ENCODE data around the gene GRIFIN.

GRIFIN gene

DNA sequence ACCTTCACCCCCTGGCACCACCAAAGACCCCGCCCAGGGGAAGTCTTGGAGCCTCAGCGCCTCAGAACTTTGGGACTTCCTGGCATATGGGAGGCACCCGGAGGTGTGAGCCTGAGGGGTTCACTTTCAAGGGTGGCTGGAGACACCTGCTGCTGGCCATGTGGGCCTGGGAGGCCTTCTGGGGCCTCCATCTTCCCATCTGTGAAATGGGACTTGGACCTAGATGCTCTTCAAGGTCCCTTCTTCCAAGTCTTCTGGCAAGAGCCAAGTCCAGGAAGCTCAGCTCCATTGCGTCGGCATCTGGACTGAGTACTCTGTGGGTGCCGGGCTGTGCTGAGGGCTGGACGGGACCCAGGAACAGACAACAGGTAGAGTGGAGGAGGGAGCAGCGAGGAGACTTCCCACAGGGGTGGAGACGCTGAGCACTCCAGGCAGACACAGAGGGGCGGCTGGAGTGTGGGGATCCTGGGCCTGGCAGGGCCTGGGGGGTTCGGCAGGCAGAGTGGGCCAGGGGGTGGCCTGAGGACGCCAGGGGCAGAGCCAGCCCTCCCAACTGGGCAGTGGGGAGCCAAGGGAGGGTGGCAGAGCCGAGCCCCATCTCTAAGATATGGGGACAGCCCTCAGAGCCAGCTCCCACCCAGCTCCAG is 34.1 kb upstream of the GRIFIN start:
- TF ChIP-seq ZNF658 (tag by site-specific recombination; IDR thresholded peaks at IDR 0.05) (no peak), ZNF660 (tag by site-specific recombination; IDR thresholded peaks at IDR 0.05) (no peak), ZBTB48 (tag by site-specific recombination; IDR thresholded peaks at IDR 0.05) (no peak), ZNF433 (tag by site-specific recombination; IDR thresholded peaks at IDR 0.05; ENCODE audit: low read depth) (no peak), ZBTB7A (tag by site-specific recombination; IDR thresholded peaks at IDR 0.05; ENCODE audit: low read depth) (no peak), ZNF664 (tag by site-specific recombination; IDR thresholded peaks at IDR 0.05) (no peak), ZNF654 (tag by site-specific recombination; IDR thresholded peaks at IDR 0.05; ENCODE audit: low read depth) (no peak), ZNF335 (tag by site-specific recombination; conservative IDR thresholded peaks at IDR 0.05) (no peak)
- TF ChIP-seq, protein P1, sequence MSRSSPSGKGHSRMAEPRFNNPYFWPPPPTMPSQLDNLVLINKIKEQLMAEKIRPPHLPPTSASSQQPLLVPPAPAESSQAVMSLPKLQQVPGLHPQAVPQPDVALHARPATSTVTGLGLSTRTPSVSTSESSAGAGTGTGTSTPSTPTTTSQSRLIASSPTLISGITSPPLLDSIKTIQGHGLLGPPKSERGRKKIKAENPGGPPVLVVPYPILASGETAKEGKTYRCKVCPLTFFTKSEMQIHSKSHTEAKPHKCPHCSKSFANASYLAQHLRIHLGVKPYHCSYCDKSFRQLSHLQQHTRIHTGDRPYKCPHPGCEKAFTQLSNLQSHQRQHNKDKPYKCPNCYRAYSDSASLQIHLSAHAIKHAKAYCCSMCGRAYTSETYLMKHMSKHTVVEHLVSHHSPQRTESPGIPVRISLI (tag by site-specific recombination; IDR thresholded peaks at IDR 0.05) = no peak
- H3K4me3 ChIP-seq (ENCODE audit: low read depth, low read length) = no peak overlapping the region
- no peak overlapping the region for H3K27ac ChIP-seq (ENCODE audit: extremely low read depth, low read depth, low read length)
- ChIA-PET POLR2A (no interaction called here), CTCF (interaction anchor here (1.1 kb wide), 1 partner anchor 42 kb away, joined by 3 read pairs; no protein-coding TSS in a partner anchor)
- no peaks in the 10 kb centered on the region for H3K9me3 ChIP-seq (ENCODE audit: control insufficient read depth, insufficient read depth, low read depth, low read length)
- H3K4me1 ChIP-seq (ENCODE audit: control insufficient read depth, insufficient read depth, low read length) = no peaks in the 10 kb centered on the region; the same call in 1 of the 2 replicates
- H3K36me3 ChIP-seq (ENCODE audit: control insufficient read depth in 2 of 2, insufficient read depth in 1 of 2, low read length in 2 of 2) = no peaks in the 10 kb centered on the region

GRCh38 chr7:2509298-2509906 is 33.2 kb upstream of the GRIFIN start:
- Histone ChIP-seq H3K36me3 (ENCODE audit: control insufficient read depth in 2 of 2, insufficient read depth in 1 of 2, low read length in 2 of 2) (no peaks in the 10 kb centered on the region), H3K4me1 (ENCODE audit: control insufficient read depth, insufficient read depth, low read length) (no peaks in the 10 kb centered on the region; the same call in 1 of the 2 replicates), H3K9me3 (ENCODE audit: control insufficient read depth, insufficient read depth, low read depth, low read length) (no peaks in the 10 kb centered on the region), H3K27ac (ENCODE audit: extremely low read depth, low read depth, low read length) (no peak overlapping the region), H3K4me3 (ENCODE audit: low read depth, low read length) (no peak overlapping the region)
- TF ChIP-seq BCL11B (tag by site-specific recombination; IDR thresholded peaks at IDR 0.05; ENCODE audit: low read depth) = no peak
- 0 out of 2 replicates have a peak, but pooled peaks have one; percentile 20 for TF ChIP-seq GLIS2 (tag by site-specific recombination; IDR thresholded peaks at IDR 0.05)
- TF ChIP-seq ZNF341 (tag by site-specific recombination; IDR thresholded peaks at IDR 0.05; ENCODE audit: low read depth) = peak; percentile 85
- POLR2A ChIA-PET = interaction anchor here (0.9 to 1.3 kb wide), 3 partner anchors 11 to 46 kb away, joined by 3 read pairs; partner anchors contain the start of genes BRAT1 and LFNG
- CTCF ChIA-PET = interaction anchor here (1.1 kb wide), 1 partner anchor 41 kb away, joined by 3 read pairs; no protein-coding TSS in a partner anchor

GRCh38 chr7:2508327-2509215 is 32.4 kb upstream of the GRIFIN start:
- Histone ChIP-seq H3K9me3 (ENCODE audit: control insufficient read depth, insufficient read depth, low read depth, low read length) (no peaks in the 10 kb centered on the region), H3K36me3 (ENCODE audit: control insufficient read depth in 2 of 2, insufficient read depth in 1 of 2, low read length in 2 of 2) (no peaks in the 10 kb centered on the region), H3K4me1 (ENCODE audit: control insufficient read depth, insufficient read depth, low read length) (no peaks in the 10 kb centered on the region; the same call in 1 of the 2 replicates), H3K27ac (ENCODE audit: extremely low read depth, low read depth, low read length) (0 out of 2 replicates have a peak overlapping the region, but pooled peaks have one; percentile 16), H3K4me3 (ENCODE audit: low read depth, low read length) (no peak overlapping the region)
- ChIA-PET POLR2A (interaction anchor here (0.5 to 1.3 kb wide), 4 partner anchors 11 to 1293 kb away, joined by 3 read pairs; partner anchors contain the start of genes BRAT1 and LFNG), CTCF (interaction anchor here (0.6 kb wide), 1 partner anchor 57 kb away, joined by 3 read pairs; no protein-coding TSS in a partner anchor)
- TF ChIP-seq HOXA7 (CRISPR knock-in tag; IDR thresholded peaks at IDR 0.05; ENCODE audit: borderline replicate concordance) (no peak), KLF7 (tag by site-specific recombination; IDR thresholded peaks at IDR 0.05; ENCODE audit: borderline replicate concordance) (no peak), ZEB2 (tag by site-specific recombination; IDR thresholded peaks at IDR 0.05) (no peak), ZNF114 (tag by site-specific recombination; IDR thresholded peaks at IDR 0.05) (no peak), ZBTB20 (tag by site-specific recombination; IDR thresholded peaks at IDR 0.05) (peak; percentile 73), ZNF548 (tag by site-specific recombination; IDR thresholded peaks at IDR 0.05) (no peak), ZFP3 (tag by site-specific recombination; IDR thresholded peaks at IDR 0.05; ENCODE audit: low read depth) (no peak), ZNF558 (tag by site-specific recombination; IDR thresholded peaks at IDR 0.05) (no peak), ZNF214 (tag by site-specific recombination; IDR thresholded peaks at IDR 0.05; ENCODE audit: borderline replicate concordance) (no peak), ZNF10 (tag by site-specific recombination; IDR thresholded peaks at IDR 0.05) (no peak), ZNF174 (tag by site-specific recombination; IDR thresholded peaks at IDR 0.05) (no peak), ZBTB17 (tag by site-specific recombination; IDR thresholded peaks at IDR 0.05) (0 out of 2 replicates have a peak, but pooled peaks have one; percentile 24), KLF17 (tag by site-specific recombination; IDR thresholded peaks at IDR 0.05) (no peak), EGR2 (tag by site-specific recombination; IDR thresholded peaks at IDR 0.05; ENCODE audit: low read depth) (peak; percentile 62)
- TF ChIP-seq, protein P2, sequence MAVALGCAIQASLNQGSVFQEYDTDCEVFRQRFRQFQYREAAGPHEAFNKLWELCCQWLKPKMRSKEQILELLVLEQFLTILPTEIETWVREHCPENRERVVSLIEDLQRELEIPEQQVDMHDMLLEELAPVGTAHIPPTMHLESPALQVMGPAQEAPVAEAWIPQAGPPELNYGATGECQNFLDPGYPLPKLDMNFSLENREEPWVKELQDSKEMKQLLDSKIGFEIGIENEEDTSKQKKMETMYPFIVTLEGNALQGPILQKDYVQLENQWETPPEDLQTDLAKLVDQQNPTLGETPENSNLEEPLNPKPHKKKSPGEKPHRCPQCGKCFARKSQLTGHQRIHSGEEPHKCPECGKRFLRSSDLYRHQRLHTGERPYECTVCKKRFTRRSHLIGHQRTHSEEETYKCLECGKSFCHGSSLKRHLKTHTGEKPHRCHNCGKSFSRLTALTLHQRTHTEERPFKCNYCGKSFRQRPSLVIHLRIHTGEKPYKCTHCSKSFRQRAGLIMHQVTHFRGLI (tag by site-specific recombination; IDR thresholded peaks at IDR 0.05) = no peak

Data from HEK293 (cell line).